ENCODE data around the gene ARHGEF12.

- no peak for TF ChIP-seq CTCF (IDR thresholded peaks at IDR 0.05)
- no peak for TF ChIP-seq EZH2 (IDR thresholded peaks at IDR 0.05; ENCODE audit: borderline replicate concordance, insufficient read depth, low read depth, low read length, poor library complexity, severe bottlenecking)
Measured at GRCh38 chr11:120326228-120326627, 10.0 kb upstream of the ARHGEF12 start.
